Transverse colon (tissue), 4 donors: Measurements from ENCODE around the gene RAB41. TPM values are rescaled to one million over a fixed set of nuclear protein-coding genes. Genes with fewer than 3 reads are reported as not detected.

Experiments
- DNase-seq: peaks from one replicate; pipeline ENCODE4 v3.0.0-alpha.2; 2019
- H3K27ac ChIP-seq, 4 donors: fragments of 200-600 bp; sonication (generic); 2 replicates each; pipeline ENCODE4 v1.5.1; 2016 to 2018; ENCODE audit warnings: inconsistent platforms in 4 of 4
- H3K27me3 ChIP-seq: fragments of 200-600 bp; sonication (generic); 2 replicates; pipeline ENCODE4 v1.5.1; 2017; ENCODE audit warnings: inconsistent platforms
- H3K36me3 ChIP-seq, 4 donors: fragments of 200-600 bp; sonication (generic); 2 replicates each; pipeline ENCODE4 v1.5.1; 2017 to 2019; ENCODE audit warnings: inconsistent platforms in 4 of 4
- H3K4me1 ChIP-seq, 4 donors: fragments of 200-600 bp; sonication (generic); 2 replicates each; pipeline ENCODE4 v1.5.1; 2017 to 2020; ENCODE audit warnings: inconsistent platforms in 4 of 4
- H3K4me3 ChIP-seq, 4 donors: fragments of 200-600 bp; sonication (generic); 1 replicate in 1 of 4; 2 replicates in 3 of 4; pipeline versions ENCODE4 v1.5.1 to v1.6.1; 2017 to 2019; ENCODE audit warnings: inconsistent platforms in 4 of 4
- H3K9me3 ChIP-seq, 2 donors: fragments of 200-600 bp; sonication (generic); 2 replicates each; pipeline ENCODE4 v1.5.1; 2017 to 2019; ENCODE audit warnings: inconsistent platforms in 2 of 2
- EP300 ChIP-seq: sonication (generic); formaldehyde crosslinking; IDR thresholded peaks from one replicate; pipeline ENCODE4 v1.6.1; 2017; ENCODE audit warnings: antibody characterized with exemption, low read depth
- POLR2A ChIP-seq: fragments of 450-650 bp; IDR thresholded peaks from one replicate; pipeline ENCODE4 v1.6.1; 2016; ENCODE audit warnings: antibody characterized with exemption, mild to moderate bottlenecking, moderate library complexity
- POLR2AphosphoS5 ChIP-seq, 3 donors: sonication (generic); formaldehyde crosslinking; IDR thresholded peaks; one replicate each; pipeline ENCODE4 v1.6.1; 2016; ENCODE audit warnings: antibody characterized with exemption in 3 of 3
- WGBS, 2 donors: methylation state at CpG; one replicate each; pipeline ENCODE4 v1.1.5; 2018; ENCODE audit warnings: low coverage in 1 of 2; 5-methylcytosine and 5-hydroxymethylcytosine counted together
- in situ Hi-C, 4 donors: fragments of 200-750 bp; cut with MboI; loops; one replicate each; pipeline versions ENCODE4 v1.15.0 to v1.15.1; 2017; ENCODE audit warnings: low sequenced_read_pairs in 3 of 4, low pct_ligation_motif_present in 1 of 4, low pct_unique_long_range_greater_than_20kb in 1 of 4
- intact Hi-C: fragments of 100-400 bp; cut with DNase I; formaldehyde crosslinking; loops from one replicate; pipeline ENCODE4 v1.15.1; 2023; ENCODE audit warnings: low total_unique reads
- total RNA-seq, 4 donors: library from RNA; depleted of rRNA; stranded (reverse); fragments of >200 nt; gene quantifications; one replicate each; pipeline ENCODE4 v1.1.0, GENCODE V29; 2016
- TF ChIP-seq, protein P1 (sequence below), 5 experiments: fragments of 200-600 bp in 3 of 5; fragments of 450-650 bp in 2 of 5; sonication (generic) in 3 of 5; IDR thresholded peaks; 1 replicate in 2 of 5; 2 replicates in 3 of 5; pipeline ENCODE4 v1.5.1; 2016 to 2017; ENCODE audit warnings: antibody characterized with exemption in 5 of 5, inconsistent platforms in 3 of 5, mild to moderate bottlenecking in 2 of 5, moderate library complexity in 1 of 5

Gene RAB41
- total RNA-seq, 4 donors from 2014 or later, result 0.68 to 4.2 TPM; not detected in 2

DNA sequence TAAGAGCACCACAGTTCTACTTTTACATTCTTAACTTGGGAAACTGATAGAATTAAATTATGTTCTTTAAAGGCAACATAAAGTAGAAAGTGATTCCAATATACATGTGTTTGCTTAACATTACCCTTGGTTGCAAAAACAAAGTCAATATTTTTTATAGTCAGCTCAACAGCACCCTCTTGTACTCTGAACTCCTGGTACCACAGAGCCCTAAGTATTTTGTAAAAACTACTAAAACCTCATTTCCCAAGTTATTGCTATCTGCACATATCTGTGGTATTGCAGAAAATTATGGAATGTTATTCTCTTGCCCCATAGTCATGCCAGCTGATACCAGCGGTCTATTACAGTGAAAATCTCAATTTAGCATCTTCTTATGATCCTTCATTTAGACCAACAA is 10.8 kb downstream of the RAB41 start:
- no peak for DNase-seq
- TF ChIP-seq EP300, result no peak
- no peak for TF ChIP-seq POLR2A
- no peak for TF ChIP-seq POLR2AphosphoS5 (IDR thresholded peaks at IDR 0.05)
- TF ChIP-seq, protein P1, sequence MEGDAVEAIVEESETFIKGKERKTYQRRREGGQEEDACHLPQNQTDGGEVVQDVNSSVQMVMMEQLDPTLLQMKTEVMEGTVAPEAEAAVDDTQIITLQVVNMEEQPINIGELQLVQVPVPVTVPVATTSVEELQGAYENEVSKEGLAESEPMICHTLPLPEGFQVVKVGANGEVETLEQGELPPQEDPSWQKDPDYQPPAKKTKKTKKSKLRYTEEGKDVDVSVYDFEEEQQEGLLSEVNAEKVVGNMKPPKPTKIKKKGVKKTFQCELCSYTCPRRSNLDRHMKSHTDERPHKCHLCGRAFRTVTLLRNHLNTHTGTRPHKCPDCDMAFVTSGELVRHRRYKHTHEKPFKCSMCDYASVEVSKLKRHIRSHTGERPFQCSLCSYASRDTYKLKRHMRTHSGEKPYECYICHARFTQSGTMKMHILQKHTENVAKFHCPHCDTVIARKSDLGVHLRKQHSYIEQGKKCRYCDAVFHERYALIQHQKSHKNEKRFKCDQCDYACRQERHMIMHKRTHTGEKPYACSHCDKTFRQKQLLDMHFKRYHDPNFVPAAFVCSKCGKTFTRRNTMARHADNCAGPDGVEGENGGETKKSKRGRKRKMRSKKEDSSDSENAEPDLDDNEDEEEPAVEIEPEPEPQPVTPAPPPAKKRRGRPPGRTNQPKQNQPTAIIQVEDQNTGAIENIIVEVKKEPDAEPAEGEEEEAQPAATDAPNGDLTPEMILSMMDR (IDR thresholded peaks at IDR 0.05), result no peak
- intact Hi-C loops (no loop called here), in situ Hi-C loops (loop anchor here in 1 of 4 donors (25.0 kb wide), 1 partner anchor 105 kb away; the partner anchor contains the start of gene DGAT2L6)
- H3K9me3 ChIP-seq, result no peaks in the 10 kb centered on the region
- H3K4me1 ChIP-seq, result peaks cover 0 to 13% (median 0%) of the 10 kb centered on the region in 4 donors
- 0 to 2% methylated on average over 1 of the region's 1 CpG for WGBS, 2 donors
- no peak overlapping the region for H3K27ac ChIP-seq
- no peak overlapping the region for H3K4me3 ChIP-seq
- no peaks in the 10 kb centered on the region for H3K27me3 ChIP-seq
- no peaks in the 10 kb centered on the region for H3K36me3 ChIP-seq

DNA sequence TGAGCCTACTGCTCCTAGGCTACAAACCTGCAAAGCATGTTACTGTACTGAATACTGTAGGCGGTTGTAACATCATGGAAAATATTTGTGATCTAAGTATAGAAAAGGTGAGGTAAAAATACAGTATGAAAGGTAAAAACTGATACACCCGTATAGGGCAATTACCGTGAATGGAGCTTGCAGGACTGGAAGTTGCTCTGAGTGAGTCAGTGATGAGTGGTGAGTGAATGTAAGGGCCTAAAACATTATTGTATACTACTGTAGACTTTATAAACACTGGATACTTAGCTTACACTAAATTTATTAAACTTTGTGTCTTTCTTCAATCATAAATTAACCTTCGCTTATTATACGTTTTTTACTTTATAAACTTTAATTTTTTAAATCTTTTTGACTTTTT is 11.6 kb downstream of the RAB41 start:
- H3K4me3 ChIP-seq, result no peak overlapping the region
- no peaks in the 10 kb centered on the region for H3K27me3 ChIP-seq
- H3K27ac ChIP-seq, result no peak overlapping the region
- no peaks in the 10 kb centered on the region for H3K9me3 ChIP-seq
- in situ Hi-C loops (loop anchor here in 1 of 4 donors (25.0 kb wide), 1 partner anchor 106 kb away; the partner anchor contains the start of gene DGAT2L6), intact Hi-C loops (no loop called here)
- peaks cover 0 to 13% (median 0%) of the 10 kb centered on the region in 4 donors for H3K4me1 ChIP-seq
- WGBS, 2 donors, result 77 to 93% methylated on average over 2 to 5 of the region's 5 CpGs
- H3K36me3 ChIP-seq, result no peaks in the 10 kb centered on the region
- DNase-seq, result no peak
- TF ChIP-seq EP300 (no peak), POLR2A (no peak), POLR2AphosphoS5 (IDR thresholded peaks at IDR 0.05) (no peak)
- TF ChIP-seq, protein P1 (IDR thresholded peaks at IDR 0.05), result no peak

DNA sequence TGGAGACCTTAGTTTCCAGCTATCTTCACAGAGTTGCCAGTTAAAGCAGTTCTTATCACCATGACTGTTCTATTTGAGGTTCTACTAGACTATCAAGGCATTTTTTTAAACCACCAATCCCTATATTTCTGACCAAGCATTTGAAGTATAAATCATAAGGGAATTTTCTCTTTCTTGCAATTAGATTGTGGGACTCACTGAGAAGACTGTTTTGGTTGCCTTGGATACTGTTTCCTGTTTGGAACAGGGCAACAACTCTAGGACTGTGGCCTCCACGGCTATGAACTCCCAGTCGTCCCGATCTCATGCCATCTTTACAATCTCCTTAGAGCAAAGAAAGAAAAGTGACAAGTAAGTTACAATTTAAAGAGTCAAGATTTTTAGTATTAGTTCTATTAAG is 19.7 kb downstream of the RAB41 start:
- Histone ChIP-seq H3K27me3 (no peaks in the 10 kb centered on the region), H3K9me3 (no peaks in the 10 kb centered on the region), H3K4me1 (no peaks in the 10 kb centered on the region), H3K36me3 (no peaks in the 10 kb centered on the region), H3K27ac (no peak overlapping the region), H3K4me3 (no peak overlapping the region)
- intact Hi-C loops, result no loop called here
- 38 to 67% methylated on average over 3 of the region's 3 CpGs for WGBS, 2 donors
- TF ChIP-seq, protein P1 (IDR thresholded peaks at IDR 0.05), result no peak
- no peak for TF ChIP-seq POLR2AphosphoS5 (IDR thresholded peaks at IDR 0.05)
- no peak for TF ChIP-seq POLR2A
- in situ Hi-C loops, result no loop called here
- no peak for DNase-seq

DNA sequence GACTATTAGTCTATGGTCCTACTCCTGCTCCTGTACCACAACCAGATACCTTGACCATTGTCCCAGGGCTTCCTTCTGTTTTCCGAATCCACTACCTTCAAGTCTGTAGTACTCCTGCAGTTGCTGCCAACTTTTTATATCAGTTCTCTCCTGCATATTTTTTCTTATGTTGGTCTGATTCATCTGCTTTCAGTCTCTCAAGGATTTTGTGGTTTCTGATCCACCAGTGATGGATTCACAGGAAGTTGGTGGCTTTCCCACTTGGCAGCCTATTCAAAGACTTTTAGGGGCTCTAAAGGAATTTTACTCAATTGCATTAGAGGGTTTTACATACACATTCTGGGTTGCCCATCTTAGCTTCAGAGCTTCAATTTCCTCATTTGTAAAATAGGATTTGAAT is 31.5 kb downstream of the RAB41 start:
- intact Hi-C loops (no loop called here), in situ Hi-C loops (no loop called here)
- 89% methylated on average over 1 of the region's 1 CpG; no CpG with 5 or more reads in 1 of the 2 donors for WGBS, 2 donors

More for the DNA sequence above, 31.5 kb downstream of the RAB41 start:
- Histone ChIP-seq H3K27me3 (no peaks in the 10 kb centered on the region), H3K4me1 (no peaks in the 10 kb centered on the region), H3K36me3 (no peaks in the 10 kb centered on the region), H3K4me3 (no peak overlapping the region), H3K27ac (no peak overlapping the region), H3K9me3 (no peaks in the 10 kb centered on the region)
- DNase-seq, result no peak
- TF ChIP-seq POLR2AphosphoS5 (IDR thresholded peaks at IDR 0.05) (no peak), POLR2A (no peak), EP300 (no peak)
- TF ChIP-seq, protein P1 (IDR thresholded peaks at IDR 0.05), result no peak
